IPS DF 19.7 (cell line): ENCODE measurements around the gene RRP1B.
"Not testable (repeated sequence)": the region's sequence is repeated elsewhere in the genome, so short reads cannot be mapped to it uniquely, and the experiment has no call there.

ENCODE experiments used
- DNase-seq: peaks from one replicate; pipeline ENCODE4 v3.0.0-alpha.2; 2013; ENCODE audit warnings: low read depth, low spot score

RRP1B gene

GRCh38 chr21:43669828-43670605, 10.7 kb downstream of the RRP1B start:
- no peak for DNase-seq

- DNase-seq: no peak
These were observed 16.5 kb downstream of the RRP1B start for GRCh38 chr21:43675871-43676270.

- no peak for DNase-seq
These were observed 17.0 kb downstream of the RRP1B start for GRCh38 chr21:43676391-43676790.

- DNase-seq: no peak
These were observed 20.6 kb downstream of the RRP1B start for GRCh38 chr21:43679951-43680350.

- DNase-seq: not testable (repeated sequence)
These were observed 21.1 kb downstream of the RRP1B start for GRCh38 chr21:43680421-43680820.

GRCh38 chr21:43681650-43682049, 22.3 kb downstream of the RRP1B start:
- no peak for DNase-seq

GRCh38 chr21:43684424-43684823, 25.1 kb downstream of the RRP1B start:
- DNase-seq: no peak

- DNase-seq: no peak
These were observed 27.6 kb downstream of the RRP1B start for GRCh38 chr21:43686811-43687565.

GRCh38 chr21:43687566-43688399, 28.4 kb downstream of the RRP1B start:
- no peak for DNase-seq

- no peak for DNase-seq
These were observed 29.5 kb downstream of the RRP1B start for GRCh38 chr21:43688906-43689305.

GRCh38 chr21:43689556-43690337, 30.4 kb downstream of the RRP1B start:
- DNase-seq: no peak

- DNase-seq: no peak
These were observed 31.0 kb downstream of the RRP1B start for GRCh38 chr21:43690346-43690745.

GRCh38 chr21:43691086-43691795, 31.9 kb downstream of the RRP1B start:
- no peak for DNase-seq

- DNase-seq: no peak
These were observed 32.4 kb downstream of the RRP1B start for GRCh38 chr21:43691801-43692200.

- no peak for DNase-seq
These were observed 33.6 kb downstream of the RRP1B start for GRCh38 chr21:43692949-43693348.

GRCh38 chr21:43693981-43694380, 34.6 kb downstream of the RRP1B start:
- DNase-seq: no peak

- no peak for DNase-seq
These were observed 35.2 kb downstream of the RRP1B start for GRCh38 chr21:43694437-43695079.

- no peak for DNase-seq
These were observed 36.9 kb downstream of the RRP1B start for GRCh38 chr21:43696214-43696613.

- no peak for DNase-seq
These were observed 38.6 kb downstream of the RRP1B start for GRCh38 chr21:43697758-43698643.
